K562 (cell line): ENCODE data around the gene FTH1. TPM values are rescaled to one million over a fixed set of nuclear protein-coding genes. Genes with fewer than 3 reads are reported as not detected.

ENCODE experiments used
- ARID2 ChIP-seq: fragments of 450-650 bp; IDR thresholded peaks from 2 replicates; pipeline ENCODE4 v1.6.1; 2017; ENCODE audit warnings: antibody characterized with exemption, mild to moderate bottlenecking
- BDP1 ChIP-seq: IDR thresholded peaks from 3 replicates; pipeline ENCODE4 v1.6.1; 2011; ENCODE audit not compliant: insufficient read length, insufficient read depth
- CCAR2 ChIP-seq: fragments of 200-400 bp; formaldehyde crosslinking; IDR thresholded peaks from 2 replicates; pipeline ENCODE4 v1.6.1; 2017; ENCODE audit warnings: mild to moderate bottlenecking, low read depth, low read length
- CREB1 ChIP-seq, 2 experiments: sonication (generic) in 1 of 2; formaldehyde crosslinking in 1 of 2; IDR thresholded peaks; 2 replicates each; pipeline versions ENCODE4 v1.6.1 to v1.8.0; 2012 to 2022; ENCODE audit warnings: inconsistent platforms in 1 of 2, mild to moderate bottlenecking in 1 of 2, missing genetic modification reagents in 1 of 2, moderate library complexity in 1 of 2
- FOXJ2 ChIP-seq: fragments of 200-800 bp; sonication (Bioruptor generic); IDR thresholded peaks from 2 replicates; pipeline ENCODE4 v1.6.1; 2016; ENCODE audit warnings: missing genetic modification characterization, missing compliant biosample characterization
- KHSRP ChIP-seq: fragments of 450-650 bp; IDR thresholded peaks from 2 replicates; pipeline ENCODE4 v1.6.1; 2017
- MAZ ChIP-seq, 2 experiments: fragments of 450-650 bp in 1 of 2; sonication (generic) in 1 of 2; formaldehyde crosslinking; IDR thresholded peaks in 1 of 2; conservative IDR thresholded peaks in 1 of 2; 2 replicates each; pipeline versions ENCODE4 v1.4.0 to v1.5.0; 2020; ENCODE audit warnings: mild to moderate bottlenecking in 1 of 2, missing genetic modification reagents in 1 of 2
- MBD2 ChIP-seq: sonication (generic); IDR thresholded peaks from 2 replicates; pipeline ENCODE4 v1.6.1; 2016; ENCODE audit warnings: low read depth, borderline replicate concordance
- MYBL2 ChIP-seq, 2 experiments: fragments of 450-650 bp in 1 of 2; sonication (generic) in 1 of 2; formaldehyde crosslinking in 1 of 2; IDR thresholded peaks; 2 replicates each; pipeline versions ENCODE4 v1.6.1 to v1.8.1; 2017 to 2022; ENCODE audit warnings: borderline replicate concordance in 1 of 2, inconsistent platforms in 1 of 2, low read depth in 1 of 2, mild to moderate bottlenecking in 1 of 2, missing genetic modification reagents in 1 of 2, moderate library complexity in 1 of 2
- NCOA6 ChIP-seq: fragments of 450-650 bp; IDR thresholded peaks from 2 replicates; pipeline ENCODE4 v1.6.1; 2017; ENCODE audit warnings: mild to moderate bottlenecking
- NONO ChIP-seq, 2 experiments: fragments of 200-400 bp in 1 of 2; fragments of 450-650 bp in 1 of 2; formaldehyde crosslinking in 1 of 2; IDR thresholded peaks; 2 replicates each; pipeline ENCODE4 v1.6.1; 2017; ENCODE audit warnings: low read depth in 2 of 2, mild to moderate bottlenecking in 2 of 2, moderate library complexity in 2 of 2, low read length in 1 of 2
- SREBF1 ChIP-seq: fragments of 150-350 bp; IDR thresholded peaks from 2 replicates; pipeline ENCODE4 v1.6.1; 2014; ENCODE audit warnings: antibody characterized with exemption, low read depth, low read length, borderline replicate concordance
- TEAD4 ChIP-seq, 2 experiments: sonication (generic) in 1 of 2; formaldehyde crosslinking in 1 of 2; IDR thresholded peaks; 2 replicates each; pipeline versions ENCODE4 v1.6.1 to v1.8.0; 2012 to 2022; ENCODE audit warnings: borderline replicate concordance in 1 of 2, inconsistent platforms in 1 of 2, low read length in 1 of 2, mild to moderate bottlenecking in 1 of 2, missing genetic modification reagents in 1 of 2
- ZNF384 ChIP-seq: IDR thresholded peaks from 2 replicates; pipeline ENCODE4 v1.6.1; 2012; ENCODE audit warnings: low read depth, low read length, improper control_type of control experiment
- polyA plus RNA-seq, 8 experiments: library from polyadenylated mRNA; depleted of rRNA in 4 of 8; stranded (reverse) in 5 of 8; unstranded in 3 of 8; fragments of >200 nt; fragmentation: Nextera tagmentation in 2 of 8; fragmentation: Illumina TruSeq in 1 of 8; extraction: Ambion mirVana in 2 of 8; extraction: Trizol in 1 of 8; gene quantifications; 2 replicates each; pipeline versions ENCODE4 v1.2.1 to v1.2.3, GENCODE V29; 2011 to 2014; ENCODE audit warnings: inconsistent platforms in 1 of 8, missing spikeins in 1 of 8
- total RNA-seq, 7 experiments: library from RNA; depleted of rRNA in 6 of 7; stranded (reverse); fragments of >200 nt in 6 of 7; fragmentation: Illumina TruSeq in 2 of 7; extraction: Trizol in 2 of 7; gene quantifications; 2 replicates each; pipeline versions ENCODE4 v1.2.1 to v1.2.3, GENCODE V29; 2011 to 2021; ENCODE audit warnings: low replicate concordance in 1 of 7
- TF ChIP-seq, protein P1 (sequence below), 2 experiments: fragments of 450-650 bp; formaldehyde crosslinking in 1 of 2; IDR thresholded peaks; 2 replicates each; pipeline versions ENCODE4 v1.4.0 to v1.6.1; 2014 to 2020; ENCODE audit warnings: mild to moderate bottlenecking in 2 of 2, borderline replicate concordance in 1 of 2, low read depth in 1 of 2
- TF ChIP-seq, protein P2 (sequence below): fragments of 250-450 bp; sonication (Bioruptor Pico); IDR thresholded peaks from 2 replicates; pipeline ENCODE4 v1.5.0; 2022; ENCODE audit warnings: mild to moderate bottlenecking
- TF ChIP-seq, protein P3 (sequence below): sonication (generic); formaldehyde crosslinking; IDR thresholded peaks from 2 replicates; pipeline ENCODE4 v1.8.0; 2022; ENCODE audit warnings: mild to moderate bottlenecking, missing genetic modification reagents

FTH1 gene
- total and polyA plus RNA-seq, 9 of the 15 experiments (the other 6 are each of a cell fraction or from before 2014, with no cell fraction given) = 370 to 3,146 (median 802) TPM

DNA sequence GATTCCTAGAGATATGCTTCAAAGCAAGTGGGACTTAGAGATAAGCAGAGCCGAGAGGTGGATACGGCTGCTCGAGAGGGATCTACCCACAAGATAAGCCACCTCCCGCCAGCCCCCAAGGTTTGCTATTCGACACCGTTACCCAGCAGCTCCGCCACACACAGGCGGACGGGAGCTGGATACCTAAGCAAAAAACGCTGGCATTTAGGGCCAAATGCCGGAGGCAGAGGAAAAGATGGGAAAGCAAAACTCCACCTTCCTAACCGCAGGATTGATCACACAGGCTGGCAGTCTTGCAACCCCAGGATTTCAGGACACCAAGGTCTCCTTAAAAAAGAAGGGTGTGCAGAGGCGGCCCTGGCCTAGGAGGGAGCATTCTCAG lies 709 bp downstream of the FTH1 start (continued):
- TF ChIP-seq, protein P1, sequence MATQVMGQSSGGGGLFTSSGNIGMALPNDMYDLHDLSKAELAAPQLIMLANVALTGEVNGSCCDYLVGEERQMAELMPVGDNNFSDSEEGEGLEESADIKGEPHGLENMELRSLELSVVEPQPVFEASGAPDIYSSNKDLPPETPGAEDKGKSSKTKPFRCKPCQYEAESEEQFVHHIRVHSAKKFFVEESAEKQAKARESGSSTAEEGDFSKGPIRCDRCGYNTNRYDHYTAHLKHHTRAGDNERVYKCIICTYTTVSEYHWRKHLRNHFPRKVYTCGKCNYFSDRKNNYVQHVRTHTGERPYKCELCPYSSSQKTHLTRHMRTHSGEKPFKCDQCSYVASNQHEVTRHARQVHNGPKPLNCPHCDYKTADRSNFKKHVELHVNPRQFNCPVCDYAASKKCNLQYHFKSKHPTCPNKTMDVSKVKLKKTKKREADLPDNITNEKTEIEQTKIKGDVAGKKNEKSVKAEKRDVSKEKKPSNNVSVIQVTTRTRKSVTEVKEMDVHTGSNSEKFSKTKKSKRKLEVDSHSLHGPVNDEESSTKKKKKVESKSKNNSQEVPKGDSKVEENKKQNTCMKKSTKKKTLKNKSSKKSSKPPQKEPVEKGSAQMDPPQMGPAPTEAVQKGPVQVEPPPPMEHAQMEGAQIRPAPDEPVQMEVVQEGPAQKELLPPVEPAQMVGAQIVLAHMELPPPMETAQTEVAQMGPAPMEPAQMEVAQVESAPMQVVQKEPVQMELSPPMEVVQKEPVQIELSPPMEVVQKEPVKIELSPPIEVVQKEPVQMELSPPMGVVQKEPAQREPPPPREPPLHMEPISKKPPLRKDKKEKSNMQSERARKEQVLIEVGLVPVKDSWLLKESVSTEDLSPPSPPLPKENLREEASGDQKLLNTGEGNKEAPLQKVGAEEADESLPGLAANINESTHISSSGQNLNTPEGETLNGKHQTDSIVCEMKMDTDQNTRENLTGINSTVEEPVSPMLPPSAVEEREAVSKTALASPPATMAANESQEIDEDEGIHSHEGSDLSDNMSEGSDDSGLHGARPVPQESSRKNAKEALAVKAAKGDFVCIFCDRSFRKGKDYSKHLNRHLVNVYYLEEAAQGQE (IDR thresholded peaks at IDR 0.05; ENCODE audit: borderline replicate concordance) = no peak; the same call in 1 of the 2 replicates
- TF ChIP-seq, protein P1 (CRISPR knock-in tag; IDR thresholded peaks at IDR 0.05; ENCODE audit: low read depth) = no peak
- TF ChIP-seq FOXJ2 (tag) (no peak; the same call in 1 of the 2 replicates), NONO (IDR thresholded peaks at IDR 0.05; ENCODE audit: low read depth in 2 of 2, low read length in 1 of 2) (no peak), MYBL2 (IDR thresholded peaks at IDR 0.05; ENCODE audit: low read depth) (no peak), MYBL2 (CRISPR knock-in tag; IDR thresholded peaks at IDR 0.05; ENCODE audit: borderline replicate concordance) (no peak), SREBF1 (no peak), ARID2 (no peak), NCOA6 (no peak), KHSRP (no peak), TEAD4 (IDR thresholded peaks at IDR 0.05; ENCODE audit: low read length) (peak; percentile 94), TEAD4 (CRISPR knock-in tag; IDR thresholded peaks at IDR 0.05; ENCODE audit: borderline replicate concordance) (no peak), MBD2 (peak; percentile 63; the same call in 1 of the 2 replicates), CREB1 (IDR thresholded peaks at IDR 0.05) (no peak), CREB1 (CRISPR knock-in tag; IDR thresholded peaks at IDR 0.05) (no peak), ZNF384 (no peak), CCAR2 (no peak), BDP1 (no peak), MAZ (CRISPR knock-in tag; conservative IDR thresholded peaks at IDR 0.05 in 1 of 2, IDR thresholded peaks at IDR 0.05 in 1 of 2) (peak; percentile 7 to 14; a peak in 3 of 4 replicates)
- TF ChIP-seq, protein P2, sequence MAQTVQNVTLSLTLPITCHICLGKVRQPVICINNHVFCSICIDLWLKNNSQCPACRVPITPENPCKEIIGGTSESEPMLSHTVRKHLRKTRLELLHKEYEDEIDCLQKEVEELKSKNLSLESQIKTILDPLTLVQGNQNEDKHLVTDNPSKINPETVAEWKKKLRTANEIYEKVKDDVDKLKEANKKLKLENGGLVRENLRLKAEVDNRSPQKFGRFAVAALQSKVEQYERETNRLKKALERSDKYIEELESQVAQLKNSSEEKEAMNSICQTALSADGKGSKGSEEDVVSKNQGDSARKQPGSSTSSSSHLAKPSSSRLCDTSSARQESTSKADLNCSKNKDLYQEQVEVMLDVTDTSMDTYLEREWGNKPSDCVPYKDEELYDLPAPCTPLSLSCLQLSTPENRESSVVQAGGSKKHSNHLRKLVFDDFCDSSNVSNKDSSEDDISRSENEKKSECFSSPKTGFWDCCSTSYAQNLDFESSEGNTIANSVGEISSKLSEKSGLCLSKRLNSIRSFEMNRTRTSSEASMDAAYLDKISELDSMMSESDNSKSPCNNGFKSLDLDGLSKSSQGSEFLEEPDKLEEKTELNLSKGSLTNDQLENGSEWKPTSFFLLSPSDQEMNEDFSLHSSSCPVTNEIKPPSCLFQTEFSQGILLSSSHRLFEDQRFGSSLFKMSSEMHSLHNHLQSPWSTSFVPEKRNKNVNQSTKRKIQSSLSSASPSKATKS (CRISPR knock-in tag) = no peak
- TF ChIP-seq, protein P3, sequence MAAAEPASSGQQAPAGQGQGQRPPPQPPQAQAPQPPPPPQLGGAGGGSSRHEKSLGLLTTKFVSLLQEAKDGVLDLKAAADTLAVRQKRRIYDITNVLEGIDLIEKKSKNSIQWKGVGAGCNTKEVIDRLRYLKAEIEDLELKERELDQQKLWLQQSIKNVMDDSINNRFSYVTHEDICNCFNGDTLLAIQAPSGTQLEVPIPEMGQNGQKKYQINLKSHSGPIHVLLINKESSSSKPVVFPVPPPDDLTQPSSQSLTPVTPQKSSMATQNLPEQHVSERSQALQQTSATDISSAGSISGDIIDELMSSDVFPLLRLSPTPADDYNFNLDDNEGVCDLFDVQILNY (CRISPR knock-in tag) = no peak
